WTC11 (cell line): Measurements from ENCODE around the gene METTL1. TPM values are rescaled to one million over a fixed set of nuclear protein-coding genes. Genes with fewer than 3 reads are reported as not detected.

Source experiments
- ATAC-seq: fragments of 200-7000 bp; cut with Tn5 transposase; 2 replicates; pipeline ENCODE4 v1.10.0; 2021; ENCODE audit warnings: mild to moderate bottlenecking, moderate library complexity
- CTCF ChIA-PET: fragments of 300-600 bp; sonication (Branson Sonifier 250); formaldehyde crosslinking; loops from one replicate; lab custom pipeline; 2021; ENCODE audit warnings: antibody characterized with exemption; lab: Charles Lee
- POLR2A ChIA-PET: fragments of 350-600 bp; sonication (Branson Sonifier 250); formaldehyde crosslinking; loops from one replicate; lab custom pipeline; 2021; ENCODE audit warnings: antibody characterized with exemption; lab: Charles Lee
- DNase-seq: peaks from one replicate; pipeline ENCODE4 v3.0.0; 2021; ENCODE audit warnings: low spot score
- H3K27ac Mint-ChIP-seq: 2 replicates; pipeline ENCODE4 v1.8.0; 2021; ENCODE audit warnings: mixed read lengths
- H3K27me3 Mint-ChIP-seq: 2 replicates; pipeline ENCODE4 v1.8.0; 2021; ENCODE audit warnings: low read depth, mild to moderate bottlenecking, moderate library complexity, mixed read lengths
- H3K36me3 Mint-ChIP-seq: 2 replicates; pipeline ENCODE4 v1.8.0; 2021; ENCODE audit warnings: mixed read lengths
- H3K4me1 Mint-ChIP-seq: 2 replicates; pipeline ENCODE4 v1.8.0; 2022; ENCODE audit warnings: mixed read lengths
- H3K4me3 Mint-ChIP-seq: 2 replicates; pipeline ENCODE4 v1.8.0; 2021; ENCODE audit warnings: mild to moderate bottlenecking, moderate library complexity, mixed read lengths
- H3K9me3 Mint-ChIP-seq: 2 replicates; pipeline ENCODE4 v1.8.0; 2021; ENCODE audit warnings: mixed read lengths
- ATF3 ChIP-seq: sonication (generic); formaldehyde crosslinking; conservative IDR thresholded peaks from 2 replicates; pipeline ENCODE4 v1.8.1; 2022; ENCODE audit warnings: mild to moderate bottlenecking, missing genetic modification reagents
- E2F1 ChIP-seq: sonication (generic); formaldehyde crosslinking; IDR thresholded peaks from 2 replicates; pipeline ENCODE4 v1.8.0; 2022; ENCODE audit warnings: mild to moderate bottlenecking, missing genetic modification reagents
- EMX1 ChIP-seq: fragments of 250-450 bp; sonication (Bioruptor Pico); IDR thresholded peaks from 2 replicates; pipeline ENCODE4 v1.8.0; 2021; ENCODE audit warnings: mild to moderate bottlenecking
- ETV6 ChIP-seq: sonication (generic); formaldehyde crosslinking; IDR thresholded peaks from 2 replicates; pipeline ENCODE4 v1.8.1; 2022; ENCODE audit warnings: mild to moderate bottlenecking, missing genetic modification reagents
- FOXK1 ChIP-seq: sonication (generic); formaldehyde crosslinking; IDR thresholded peaks from 2 replicates; pipeline ENCODE4 v1.8.0; 2022; ENCODE audit warnings: mild to moderate bottlenecking, moderate library complexity, missing genetic modification reagents
- HMGA2 ChIP-seq: fragments of 250-450 bp; sonication (Bioruptor Pico); IDR thresholded peaks from 2 replicates; pipeline ENCODE4 v1.4.0; 2021; ENCODE audit warnings: mild to moderate bottlenecking, moderate library complexity
- MXD4 ChIP-seq: fragments of 250-450 bp; sonication (Bioruptor Pico); IDR thresholded peaks from 2 replicates; pipeline ENCODE4 v1.8.0; 2021; ENCODE audit warnings: mild to moderate bottlenecking, moderate library complexity, borderline replicate concordance
- SMAD4 ChIP-seq: sonication (generic); formaldehyde crosslinking; IDR thresholded peaks from 2 replicates; pipeline ENCODE4 v1.8.0; 2022; ENCODE audit warnings: mild to moderate bottlenecking, missing genetic modification reagents
- ZNF317 ChIP-seq: sonication (generic); formaldehyde crosslinking; IDR thresholded peaks from 2 replicates; pipeline ENCODE4 v1.8.1; 2023; ENCODE audit warnings: low read depth, mild to moderate bottlenecking, moderate library complexity, missing genetic modification reagents, borderline replicate concordance
- ZNF416 ChIP-seq: fragments of 250-450 bp; sonication (Bioruptor Pico); IDR thresholded peaks from 2 replicates; pipeline ENCODE4 v1.9.0; 2021; ENCODE audit warnings: mild to moderate bottlenecking, inconsistent platforms
- total RNA-seq: library from RNA; stranded (reverse); gene quantifications from 3 replicates; pipeline ENCODE4 v1.2.3, GENCODE V29; 2021
- TF ChIP-seq, protein P1 (sequence below): fragments of 250-450 bp; sonication (Bioruptor Pico); IDR thresholded peaks from 2 replicates; pipeline ENCODE4 v1.9.0; 2021; ENCODE audit warnings: mild to moderate bottlenecking, borderline replicate concordance
- TF ChIP-seq, protein P2 (sequence below): fragments of 250-450 bp; sonication (Bioruptor Pico); IDR thresholded peaks from 2 replicates; pipeline ENCODE4 v1.9.0; 2021; ENCODE audit warnings: mild to moderate bottlenecking
- TF ChIP-seq, protein P3 (sequence below): sonication (generic); formaldehyde crosslinking; IDR thresholded peaks from 2 replicates; pipeline ENCODE4 v1.8.1; 2023; ENCODE audit warnings: mild to moderate bottlenecking, missing genetic modification reagents

Gene METTL1
- total RNA-seq, 1 experiment from 2014 or later, result 25.5 TPM

GRCh38 chr12:57813111-57813970 is 41.4 kb upstream of the METTL1 start:
- Mint-ChIP-seq H3K27ac (no peak overlapping the region), H3K27me3 (no peaks in the 10 kb centered on the region; the same call in 1 of the 2 replicates), H3K4me1 (peaks cover 8% of the 10 kb centered on the region; the same call in 1 of the 2 replicates), H3K9me3 (no peaks in the 10 kb centered on the region), H3K4me3 (no peak overlapping the region), H3K36me3 (no peaks in the 10 kb centered on the region)
- ATAC-seq (no peak), DNase-seq (no peak)
- POLR2A ChIA-PET, result interaction anchor here (0.9 kb wide), 1 partner anchor 33 kb away, joined by 3 read pairs; the partner anchor contains the start of gene CTDSP2
- no peak for TF ChIP-seq ZNF416 (CRISPR knock-in tag)
- TF ChIP-seq MXD4 (CRISPR knock-in tag), result no peak
- no peak for TF ChIP-seq EMX1 (CRISPR knock-in tag)
- TF ChIP-seq HMGA2 (CRISPR knock-in tag), result no peak
- TF ChIP-seq E2F1 (CRISPR knock-in tag), result no peak
- TF ChIP-seq, protein P1, sequence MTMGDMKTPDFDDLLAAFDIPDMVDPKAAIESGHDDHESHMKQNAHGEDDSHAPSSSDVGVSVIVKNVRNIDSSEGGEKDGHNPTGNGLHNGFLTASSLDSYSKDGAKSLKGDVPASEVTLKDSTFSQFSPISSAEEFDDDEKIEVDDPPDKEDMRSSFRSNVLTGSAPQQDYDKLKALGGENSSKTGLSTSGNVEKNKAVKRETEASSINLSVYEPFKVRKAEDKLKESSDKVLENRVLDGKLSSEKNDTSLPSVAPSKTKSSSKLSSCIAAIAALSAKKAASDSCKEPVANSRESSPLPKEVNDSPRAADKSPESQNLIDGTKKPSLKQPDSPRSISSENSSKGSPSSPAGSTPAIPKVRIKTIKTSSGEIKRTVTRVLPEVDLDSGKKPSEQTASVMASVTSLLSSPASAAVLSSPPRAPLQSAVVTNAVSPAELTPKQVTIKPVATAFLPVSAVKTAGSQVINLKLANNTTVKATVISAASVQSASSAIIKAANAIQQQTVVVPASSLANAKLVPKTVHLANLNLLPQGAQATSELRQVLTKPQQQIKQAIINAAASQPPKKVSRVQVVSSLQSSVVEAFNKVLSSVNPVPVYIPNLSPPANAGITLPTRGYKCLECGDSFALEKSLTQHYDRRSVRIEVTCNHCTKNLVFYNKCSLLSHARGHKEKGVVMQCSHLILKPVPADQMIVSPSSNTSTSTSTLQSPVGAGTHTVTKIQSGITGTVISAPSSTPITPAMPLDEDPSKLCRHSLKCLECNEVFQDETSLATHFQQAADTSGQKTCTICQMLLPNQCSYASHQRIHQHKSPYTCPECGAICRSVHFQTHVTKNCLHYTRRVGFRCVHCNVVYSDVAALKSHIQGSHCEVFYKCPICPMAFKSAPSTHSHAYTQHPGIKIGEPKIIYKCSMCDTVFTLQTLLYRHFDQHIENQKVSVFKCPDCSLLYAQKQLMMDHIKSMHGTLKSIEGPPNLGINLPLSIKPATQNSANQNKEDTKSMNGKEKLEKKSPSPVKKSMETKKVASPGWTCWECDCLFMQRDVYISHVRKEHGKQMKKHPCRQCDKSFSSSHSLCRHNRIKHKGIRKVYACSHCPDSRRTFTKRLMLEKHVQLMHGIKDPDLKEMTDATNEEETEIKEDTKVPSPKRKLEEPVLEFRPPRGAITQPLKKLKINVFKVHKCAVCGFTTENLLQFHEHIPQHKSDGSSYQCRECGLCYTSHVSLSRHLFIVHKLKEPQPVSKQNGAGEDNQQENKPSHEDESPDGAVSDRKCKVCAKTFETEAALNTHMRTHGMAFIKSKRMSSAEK (CRISPR knock-in tag), result no peak
- TF ChIP-seq FOXK1 (CRISPR knock-in tag), result no peak
- TF ChIP-seq, protein P2, sequence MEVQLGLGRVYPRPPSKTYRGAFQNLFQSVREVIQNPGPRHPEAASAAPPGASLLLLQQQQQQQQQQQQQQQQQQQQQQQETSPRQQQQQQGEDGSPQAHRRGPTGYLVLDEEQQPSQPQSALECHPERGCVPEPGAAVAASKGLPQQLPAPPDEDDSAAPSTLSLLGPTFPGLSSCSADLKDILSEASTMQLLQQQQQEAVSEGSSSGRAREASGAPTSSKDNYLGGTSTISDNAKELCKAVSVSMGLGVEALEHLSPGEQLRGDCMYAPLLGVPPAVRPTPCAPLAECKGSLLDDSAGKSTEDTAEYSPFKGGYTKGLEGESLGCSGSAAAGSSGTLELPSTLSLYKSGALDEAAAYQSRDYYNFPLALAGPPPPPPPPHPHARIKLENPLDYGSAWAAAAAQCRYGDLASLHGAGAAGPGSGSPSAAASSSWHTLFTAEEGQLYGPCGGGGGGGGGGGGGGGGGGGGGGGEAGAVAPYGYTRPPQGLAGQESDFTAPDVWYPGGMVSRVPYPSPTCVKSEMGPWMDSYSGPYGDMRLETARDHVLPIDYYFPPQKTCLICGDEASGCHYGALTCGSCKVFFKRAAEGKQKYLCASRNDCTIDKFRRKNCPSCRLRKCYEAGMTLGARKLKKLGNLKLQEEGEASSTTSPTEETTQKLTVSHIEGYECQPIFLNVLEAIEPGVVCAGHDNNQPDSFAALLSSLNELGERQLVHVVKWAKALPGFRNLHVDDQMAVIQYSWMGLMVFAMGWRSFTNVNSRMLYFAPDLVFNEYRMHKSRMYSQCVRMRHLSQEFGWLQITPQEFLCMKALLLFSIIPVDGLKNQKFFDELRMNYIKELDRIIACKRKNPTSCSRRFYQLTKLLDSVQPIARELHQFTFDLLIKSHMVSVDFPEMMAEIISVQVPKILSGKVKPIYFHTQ (CRISPR knock-in tag), result no peak
- TF ChIP-seq ATF3 (CRISPR knock-in tag), result no peak
- no peak for TF ChIP-seq ZNF317
- no peak for TF ChIP-seq SMAD4 (CRISPR knock-in tag)
- TF ChIP-seq, protein P3, sequence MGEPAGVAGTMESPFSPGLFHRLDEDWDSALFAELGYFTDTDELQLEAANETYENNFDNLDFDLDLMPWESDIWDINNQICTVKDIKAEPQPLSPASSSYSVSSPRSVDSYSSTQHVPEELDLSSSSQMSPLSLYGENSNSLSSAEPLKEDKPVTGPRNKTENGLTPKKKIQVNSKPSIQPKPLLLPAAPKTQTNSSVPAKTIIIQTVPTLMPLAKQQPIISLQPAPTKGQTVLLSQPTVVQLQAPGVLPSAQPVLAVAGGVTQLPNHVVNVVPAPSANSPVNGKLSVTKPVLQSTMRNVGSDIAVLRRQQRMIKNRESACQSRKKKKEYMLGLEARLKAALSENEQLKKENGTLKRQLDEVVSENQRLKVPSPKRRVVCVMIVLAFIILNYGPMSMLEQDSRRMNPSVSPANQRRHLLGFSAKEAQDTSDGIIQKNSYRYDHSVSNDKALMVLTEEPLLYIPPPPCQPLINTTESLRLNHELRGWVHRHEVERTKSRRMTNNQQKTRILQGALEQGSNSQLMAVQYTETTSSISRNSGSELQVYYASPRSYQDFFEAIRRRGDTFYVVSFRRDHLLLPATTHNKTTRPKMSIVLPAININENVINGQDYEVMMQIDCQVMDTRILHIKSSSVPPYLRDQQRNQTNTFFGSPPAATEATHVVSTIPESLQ, result no peak
- no peak for TF ChIP-seq ETV6 (CRISPR knock-in tag)
- CTCF ChIA-PET, result interaction anchor here (0.9 to 4.7 kb wide), 2 partner anchors 11 to 24 kb away, joined by 3 to 60 read pairs; no protein-coding TSS in a partner anchor
